ENCODE measurements around the gene CACNA1E. TPM values are rescaled to one million over a fixed set of nuclear protein-coding genes. Genes with fewer than 3 reads are reported as not detected.

Gene CACNA1E
- total RNA-seq, 1 donor from 2014 or later: 1.2 TPM

- no peak for ATAC-seq
- intact Hi-C loops (cut with micrococcal nuclease): no loop called here
- DNase-seq: no peak
Observed at GRCh38 chr1:181554465-181554864, 71.1 kb downstream of the CACNA1E start.

GRCh38 chr1:181556631-181557030 lies 73.3 kb downstream of the CACNA1E start:
- no peak for ATAC-seq
- intact Hi-C loops (cut with micrococcal nuclease): no loop called here

DNA sequence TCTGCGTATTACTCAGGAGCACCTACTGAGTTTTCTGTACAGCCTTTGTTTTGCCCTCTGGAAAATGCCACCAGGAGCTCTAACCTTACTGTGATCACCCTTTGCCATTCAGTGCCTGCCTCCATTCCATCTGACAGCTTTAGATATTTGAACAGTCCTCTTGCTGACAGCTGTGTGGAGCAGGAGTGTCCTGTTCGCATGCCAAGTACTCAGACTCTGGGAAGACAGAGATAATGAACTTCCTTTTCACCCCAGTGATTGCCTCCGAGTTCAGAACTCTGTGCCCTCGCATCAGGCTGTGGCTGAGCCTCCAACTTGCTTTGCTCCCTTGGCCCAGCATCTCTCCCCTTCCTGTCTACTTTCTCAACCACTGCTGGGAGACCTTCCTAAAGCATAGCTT lies 74.0 kb downstream of the CACNA1E start:
- ATAC-seq: peak; percentile 52
- DNase-seq: no peak
- intact Hi-C loops (cut with micrococcal nuclease): no loop called here

More at GRCh38 chr1:181556631-181557030, 73.3 kb downstream of the CACNA1E start:
- DNase-seq: no peak

DNA sequence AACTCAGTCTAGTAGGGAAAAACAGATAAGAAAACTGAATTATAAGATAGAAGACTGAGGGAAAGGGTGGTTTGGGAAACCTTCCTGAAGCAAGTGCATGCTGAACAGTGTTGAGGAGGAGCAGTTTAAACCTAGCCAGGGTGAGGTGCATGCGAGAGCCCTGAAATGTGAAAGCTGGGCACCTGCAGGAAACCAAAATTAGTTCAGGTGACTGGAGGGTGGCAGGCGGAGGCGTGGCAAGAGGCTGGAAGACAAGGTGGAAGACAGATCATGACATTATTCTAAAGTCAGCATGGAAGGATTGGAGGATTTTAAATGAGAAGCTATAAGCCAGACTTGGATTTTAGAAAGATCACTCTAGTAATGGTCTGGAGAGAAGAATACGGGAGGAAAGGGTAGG lies 75.1 kb downstream of the CACNA1E start:
- intact Hi-C loops (cut with micrococcal nuclease): no loop called here
- DNase-seq (no peak), ATAC-seq (no peak)

DNA sequence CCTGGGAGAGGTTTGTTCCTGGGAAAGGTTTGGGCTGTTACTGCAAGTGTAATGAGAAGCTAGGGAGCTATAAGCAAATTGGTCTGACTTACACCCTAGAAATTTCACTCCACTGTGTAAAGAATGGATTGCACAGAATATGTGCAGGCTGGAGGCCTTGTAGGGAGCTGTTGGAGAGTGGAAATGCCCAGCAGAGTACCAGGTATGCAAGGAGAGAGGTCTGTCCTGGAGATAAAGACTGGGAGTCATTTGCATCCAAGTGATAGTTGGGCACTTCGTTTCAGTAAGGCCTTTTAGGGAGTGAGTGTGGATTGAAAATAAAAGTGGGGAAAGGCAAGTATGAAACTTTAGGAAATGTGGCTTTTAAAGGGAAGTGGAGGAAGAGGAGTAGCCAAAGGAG lies 75.8 kb downstream of the CACNA1E start:
- intact Hi-C loops (cut with micrococcal nuclease): no loop called here
- no peak for DNase-seq

DNA sequence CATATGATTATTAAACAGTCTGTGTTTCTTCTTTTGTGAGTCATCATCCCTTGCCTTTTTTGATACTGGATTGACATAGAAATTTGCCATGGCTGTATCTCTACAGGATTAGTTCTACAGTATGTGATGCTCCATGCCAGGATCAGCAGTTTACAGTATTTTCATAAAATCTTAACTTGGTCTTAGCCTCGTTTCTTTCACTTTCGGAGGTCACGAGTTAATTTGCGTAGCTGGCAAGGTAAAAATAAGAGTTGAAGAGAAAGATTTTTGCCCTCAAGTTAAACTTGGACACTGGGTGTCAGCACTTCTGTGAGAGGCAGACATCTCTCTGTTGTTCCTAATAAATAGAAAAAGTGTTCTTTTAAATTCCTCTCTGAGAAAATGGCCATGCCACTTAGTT lies 79.1 kb downstream of the CACNA1E start:
- intact Hi-C loops (cut with micrococcal nuclease): no loop called here
- DNase-seq (no peak), ATAC-seq (no peak)

More for the DNA sequence above, 75.8 kb downstream of the CACNA1E start:
- no peak for ATAC-seq

- ATAC-seq (no peak), DNase-seq (no peak)
- intact Hi-C loops (cut with micrococcal nuclease): no loop called here
Observed at GRCh38 chr1:181568736-181569135, 85.4 kb downstream of the CACNA1E start.

GRCh38 chr1:181577475-181577874 lies 94.2 kb downstream of the CACNA1E start:
- ATAC-seq (no peak), DNase-seq (no peak)
- intact Hi-C loops (cut with micrococcal nuclease): no loop called here

GRCh38 chr1:181583598-181583997 lies 100.3 kb downstream of the CACNA1E start:
- intact Hi-C loops (cut with micrococcal nuclease): no loop called here
- no peak for DNase-seq
- peak; percentile 32 for ATAC-seq

DNA sequence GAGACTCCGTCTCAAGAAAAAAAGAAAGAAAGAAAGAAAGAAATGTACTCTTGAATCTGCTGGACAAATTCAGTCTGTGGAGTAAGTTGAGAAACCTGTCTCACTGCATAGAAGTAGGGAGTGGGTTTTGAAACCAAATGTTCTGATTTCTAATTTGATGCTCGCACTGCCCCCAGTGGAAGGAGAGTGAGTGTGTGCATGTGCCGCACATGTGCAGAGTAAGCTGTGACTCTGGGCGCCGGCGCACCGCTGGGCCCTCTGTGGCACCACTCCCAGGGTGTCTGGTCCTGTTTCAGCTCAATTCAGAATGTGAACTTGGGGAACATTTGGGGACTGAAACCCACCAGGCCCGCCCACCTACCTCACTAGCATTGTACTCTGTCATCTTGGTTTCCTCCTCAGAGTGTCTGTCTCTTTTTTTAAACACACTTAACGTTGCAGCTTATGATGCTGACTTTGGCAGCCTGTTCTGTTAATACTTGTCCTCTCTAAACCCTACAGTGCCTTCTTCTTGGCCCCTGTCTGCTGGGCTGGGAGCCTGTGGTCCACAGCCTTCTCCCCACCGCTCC lies 104.6 kb downstream of the CACNA1E start:
- no peak for DNase-seq
- intact Hi-C loops (cut with micrococcal nuclease): no loop called here
- no peak for ATAC-seq

DNA sequence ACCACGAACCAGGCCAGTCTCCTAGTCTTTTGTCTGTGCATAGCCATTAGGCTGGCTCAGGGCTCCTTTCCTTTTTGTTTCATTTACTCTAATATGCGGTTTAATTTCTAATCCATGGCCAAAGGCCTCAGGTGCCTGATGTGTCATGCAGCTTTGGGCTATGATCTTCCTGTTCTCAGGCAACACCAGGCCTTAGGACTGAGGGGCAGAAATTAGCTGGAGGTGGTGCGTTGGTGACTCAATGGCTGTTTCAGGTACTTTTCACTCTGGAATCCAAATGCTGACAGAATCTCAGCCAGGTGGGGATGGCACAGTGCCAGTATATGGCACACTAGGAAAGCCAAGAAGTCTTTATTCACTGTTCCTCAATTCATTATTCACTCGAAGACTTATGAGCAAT lies 105.3 kb downstream of the CACNA1E start:
- intact Hi-C loops (cut with micrococcal nuclease): no loop called here
- DNase-seq: no peak
- ATAC-seq: no peak

DNA sequence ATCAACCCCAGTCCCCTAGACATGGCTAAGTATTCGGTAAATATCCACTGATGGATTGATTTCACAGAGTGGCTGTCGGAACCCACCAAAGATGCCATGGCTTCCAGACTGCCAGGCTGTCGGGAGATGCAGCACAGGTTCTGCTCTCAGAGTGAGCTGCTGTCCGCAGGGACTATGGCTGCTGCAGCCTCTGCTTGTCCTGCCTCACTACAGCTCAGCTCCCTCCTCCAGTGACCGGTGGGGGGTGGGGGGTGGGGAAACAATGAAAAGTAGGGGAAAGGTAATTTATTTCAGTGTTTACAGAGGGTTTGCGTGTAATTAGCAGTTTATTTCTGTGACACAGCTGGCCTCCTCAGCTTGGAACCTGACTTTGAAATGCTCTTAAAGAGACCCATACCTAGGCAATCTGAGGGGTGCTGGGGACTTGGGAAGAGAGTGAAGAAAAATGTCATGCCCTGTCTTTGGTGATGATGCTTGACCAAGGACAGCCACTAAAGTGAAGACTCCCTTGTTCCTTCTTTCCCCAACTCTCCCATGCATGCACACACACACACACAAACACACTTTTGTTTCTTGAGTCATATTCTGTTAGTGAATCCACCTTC lies 109.0 kb downstream of the CACNA1E start:
- DNase-seq: no peak
- intact Hi-C loops (cut with micrococcal nuclease): no loop called here
- ATAC-seq: no peak

GRCh38 chr1:181593042-181593441 lies 109.7 kb downstream of the CACNA1E start:
- intact Hi-C loops (cut with micrococcal nuclease): no loop called here
- DNase-seq (no peak), ATAC-seq (no peak)

- no peak for ATAC-seq
- no peak for DNase-seq
- intact Hi-C loops (cut with micrococcal nuclease): no loop called here
Observed at GRCh38 chr1:181594553-181594952, 111.2 kb downstream of the CACNA1E start.

DNA sequence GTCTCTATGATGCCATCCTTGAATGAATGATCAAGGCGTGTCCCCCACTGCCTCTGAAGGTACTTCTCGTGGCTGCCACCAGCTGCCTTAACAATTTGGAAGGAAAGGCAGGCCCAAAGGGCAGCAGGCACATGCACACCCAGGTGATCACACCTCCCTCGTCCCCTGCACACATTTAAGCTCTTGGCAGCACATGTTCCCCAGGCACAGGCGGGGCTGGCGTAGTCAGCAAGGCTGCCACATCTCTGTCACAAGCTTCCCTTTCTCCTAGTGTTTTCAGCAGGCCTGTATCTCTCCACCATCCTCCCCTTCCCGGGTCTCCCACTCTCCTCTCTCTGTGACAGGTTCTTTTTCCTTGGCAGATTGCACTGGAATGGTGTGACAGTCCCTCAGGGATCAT lies 111.9 kb downstream of the CACNA1E start:
- DNase-seq (no peak), ATAC-seq (no peak)
- intact Hi-C loops (cut with micrococcal nuclease): no loop called here

DNA sequence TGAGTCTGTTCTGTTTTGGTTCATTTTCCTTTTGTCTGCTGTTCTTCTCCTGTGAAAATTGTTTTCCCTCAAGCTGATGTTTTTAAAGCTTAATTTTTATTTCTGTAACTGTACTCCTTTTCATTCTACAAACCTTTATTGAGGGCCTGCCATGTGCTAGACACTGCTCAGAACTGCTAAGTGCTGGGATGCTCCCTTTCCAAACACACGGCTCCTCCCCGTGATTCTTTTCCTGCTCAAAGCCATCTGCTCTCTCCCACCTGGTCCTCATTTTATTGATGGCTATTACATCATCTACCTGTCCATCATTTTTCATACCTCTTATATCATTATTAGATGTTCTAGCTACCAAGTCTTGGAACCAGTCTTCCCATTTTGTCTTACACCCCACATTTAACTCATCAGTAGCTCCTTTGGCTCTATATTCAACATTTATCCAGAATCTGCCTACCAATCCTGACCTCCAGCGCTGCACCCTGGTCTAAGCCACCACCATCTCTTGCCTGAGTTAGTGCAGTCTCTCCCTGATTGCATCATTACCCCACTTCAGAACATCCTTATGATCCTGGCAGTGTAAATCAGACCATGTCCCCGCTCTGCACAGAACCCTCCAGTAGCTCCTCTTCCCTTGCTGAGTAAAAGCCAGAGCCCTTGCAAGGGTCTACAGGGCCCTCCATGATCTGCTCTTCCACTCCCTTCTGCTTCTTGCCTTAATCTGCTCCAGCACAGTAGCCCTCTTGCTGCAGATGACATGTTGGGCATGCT lies 118.1 kb downstream of the CACNA1E start:
- ATAC-seq (no peak), DNase-seq (no peak)
- intact Hi-C loops (cut with micrococcal nuclease): no loop called here

GRCh38 chr1:181603735-181604410 lies 120.6 kb downstream of the CACNA1E start:
- no peak for DNase-seq
- ATAC-seq: no peak
- intact Hi-C loops (cut with micrococcal nuclease): no loop called here

DNA sequence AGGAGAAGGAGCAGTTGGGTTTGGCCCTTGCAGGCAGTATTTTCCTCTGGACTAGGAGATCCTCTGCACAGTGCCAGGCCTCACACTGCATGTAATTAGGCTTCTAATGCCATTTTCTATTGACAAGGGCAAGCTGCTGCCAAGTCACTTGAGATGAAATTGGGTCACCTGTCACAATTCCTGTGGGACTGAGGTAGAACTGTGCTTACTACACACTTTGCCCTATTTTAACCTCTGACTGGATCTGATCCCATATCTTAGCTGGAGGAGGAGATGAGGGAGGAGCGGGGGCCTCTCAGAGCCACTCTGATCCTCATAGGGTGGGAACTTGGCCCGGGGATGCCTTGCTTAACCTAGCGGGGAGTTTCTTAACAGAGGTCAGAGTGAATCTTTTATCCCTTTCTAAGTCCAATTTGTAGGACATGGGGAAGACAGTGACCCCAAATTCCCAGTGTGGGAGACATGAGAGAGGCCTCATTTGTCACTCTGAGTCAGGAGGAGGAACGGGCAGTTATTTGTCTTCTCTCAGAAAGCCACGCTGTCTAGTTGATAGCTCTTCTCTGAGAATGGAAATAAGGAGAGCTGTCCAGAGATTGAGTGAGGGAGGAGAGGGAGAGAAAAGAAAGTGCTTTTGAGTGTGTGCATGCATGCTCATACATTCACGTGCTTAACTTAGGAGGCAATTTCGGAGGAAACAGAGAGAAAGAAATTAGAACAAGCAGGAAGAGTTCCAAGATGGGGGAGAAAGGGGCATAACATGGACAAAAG lies 121.3 kb downstream of the CACNA1E start:
- DNase-seq (no peak), ATAC-seq (no peak)
- intact Hi-C loops (cut with micrococcal nuclease): no loop called here

- ATAC-seq (no peak), DNase-seq (no peak)
- intact Hi-C loops (cut with micrococcal nuclease): no loop called here
Observed at GRCh38 chr1:181607524-181607923, 124.2 kb downstream of the CACNA1E start.

Data from left ventricle myocardium superior (tissue), 1 donor.